HepG2 (cell line): ENCODE results near the gene CCL22.
A peak's percentile ranks its signal among the peaks of the same experiment; 100 is the strongest.

Experiments used
- IRF2 ChIP-seq: IDR thresholded peaks from 2 replicates; pipeline ENCODE4 v1.6.1; 2018; ENCODE audit warnings: missing genetic modification reagents, missing compliant biosample characterization
- KDM3A ChIP-seq: IDR thresholded peaks from 2 replicates; pipeline ENCODE4 v1.6.1; 2018; ENCODE audit warnings: low read depth, missing compliant biosample characterization
- MXD3 ChIP-seq: IDR thresholded peaks from 2 replicates; pipeline ENCODE4 v1.6.1; 2016; ENCODE audit warnings: mild to moderate bottlenecking, missing biosample characterization, missing genetic modification reagents
- PHF20 ChIP-seq: sonication (generic); formaldehyde crosslinking; IDR thresholded peaks from 2 replicates; pipeline ENCODE4 v1.5.0; 2020; ENCODE audit warnings: mild to moderate bottlenecking, missing genetic modification reagents
- POLR2A ChIP-seq, 2 experiments: IDR thresholded peaks; 2 replicates each; pipeline ENCODE4 v1.6.1; 2011; ENCODE audit warnings: low read depth in 2 of 2, low read length in 2 of 2, mild to moderate bottlenecking in 1 of 2, moderate library complexity in 1 of 2; ENCODE audit not compliant: insufficient read depth in 1 of 2
- ZBTB38 ChIP-seq: sonication (generic); formaldehyde crosslinking; IDR thresholded peaks from 2 replicates; pipeline ENCODE4 v1.5.1; 2020; ENCODE audit warnings: mild to moderate bottlenecking, missing genetic modification reagents
- ZNF337 ChIP-seq: sonication (generic); formaldehyde crosslinking; IDR thresholded peaks from 2 replicates; pipeline ENCODE4 v1.5.1; 2020; ENCODE audit warnings: missing genetic modification reagents, low read depth, mild to moderate bottlenecking, borderline replicate concordance
- TF ChIP-seq, protein P1 (sequence below): sonication (generic); formaldehyde crosslinking; IDR thresholded peaks from 2 replicates; pipeline ENCODE4 v1.4.0; 2020; ENCODE audit warnings: missing genetic modification reagents
- TF ChIP-seq, protein P2 (sequence below), 2 experiments: IDR thresholded peaks; 2 replicates each; pipeline ENCODE4 v1.6.1; 2011 to 2012; ENCODE audit warnings: low read length in 2 of 2, borderline replicate concordance in 1 of 2, low read depth in 1 of 2, mild to moderate bottlenecking in 1 of 2, moderate library complexity in 1 of 2

DNA sequence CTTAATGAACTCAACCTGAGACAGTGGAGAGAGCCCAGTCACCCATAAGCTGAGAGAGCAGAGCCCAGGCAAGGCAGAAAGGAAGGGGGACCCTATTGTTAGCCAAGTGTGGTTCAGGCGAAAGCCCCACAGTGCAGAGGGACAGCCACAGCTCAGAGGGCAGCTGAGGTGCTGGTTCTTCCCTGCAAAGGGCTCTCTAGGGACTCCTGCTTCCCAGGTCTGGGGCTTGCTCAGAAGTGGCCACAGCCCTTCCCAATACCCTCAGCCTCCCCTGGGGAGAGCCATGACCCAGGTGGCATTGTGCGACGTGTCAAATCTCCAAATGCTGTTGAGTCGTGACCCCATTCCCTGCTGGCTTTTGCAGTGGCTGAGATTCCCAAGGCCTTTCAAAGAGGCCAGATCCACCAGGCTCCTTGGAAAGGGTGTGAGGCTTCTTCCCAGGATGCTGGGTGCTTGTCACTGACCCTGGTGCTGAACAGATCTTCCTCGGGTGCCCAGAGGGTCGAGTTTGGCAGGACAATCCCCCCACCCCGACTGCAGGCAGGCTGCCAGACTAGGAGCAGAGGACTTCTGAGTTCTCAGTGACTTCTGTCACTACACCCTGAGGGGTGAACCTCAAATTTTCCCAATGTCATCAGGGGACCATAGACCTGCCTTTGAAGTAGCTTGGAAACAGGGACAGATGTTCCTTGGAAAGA is 43.5 kb downstream of the CCL22 start:
- TF ChIP-seq KDM3A (CRISPR knock-in tag) (no peak), ZBTB38 (CRISPR knock-in tag) (no peak), ZNF337 (CRISPR knock-in tag) (no peak), PHF20 (no peak), MXD3 (CRISPR knock-in tag) (no peak), IRF2 (CRISPR knock-in tag) (no peak), POLR2A (IDR thresholded peaks at IDR 0.05; ENCODE audit: insufficient read depth in 1 of 2, low read depth in 2 of 2, low read length in 2 of 2) (no peak)
- TF ChIP-seq, protein P1, sequence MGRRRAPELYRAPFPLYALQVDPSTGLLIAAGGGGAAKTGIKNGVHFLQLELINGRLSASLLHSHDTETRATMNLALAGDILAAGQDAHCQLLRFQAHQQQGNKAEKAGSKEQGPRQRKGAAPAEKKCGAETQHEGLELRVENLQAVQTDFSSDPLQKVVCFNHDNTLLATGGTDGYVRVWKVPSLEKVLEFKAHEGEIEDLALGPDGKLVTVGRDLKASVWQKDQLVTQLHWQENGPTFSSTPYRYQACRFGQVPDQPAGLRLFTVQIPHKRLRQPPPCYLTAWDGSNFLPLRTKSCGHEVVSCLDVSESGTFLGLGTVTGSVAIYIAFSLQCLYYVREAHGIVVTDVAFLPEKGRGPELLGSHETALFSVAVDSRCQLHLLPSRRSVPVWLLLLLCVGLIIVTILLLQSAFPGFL (CRISPR knock-in tag), result no peak
- TF ChIP-seq, protein P2, sequence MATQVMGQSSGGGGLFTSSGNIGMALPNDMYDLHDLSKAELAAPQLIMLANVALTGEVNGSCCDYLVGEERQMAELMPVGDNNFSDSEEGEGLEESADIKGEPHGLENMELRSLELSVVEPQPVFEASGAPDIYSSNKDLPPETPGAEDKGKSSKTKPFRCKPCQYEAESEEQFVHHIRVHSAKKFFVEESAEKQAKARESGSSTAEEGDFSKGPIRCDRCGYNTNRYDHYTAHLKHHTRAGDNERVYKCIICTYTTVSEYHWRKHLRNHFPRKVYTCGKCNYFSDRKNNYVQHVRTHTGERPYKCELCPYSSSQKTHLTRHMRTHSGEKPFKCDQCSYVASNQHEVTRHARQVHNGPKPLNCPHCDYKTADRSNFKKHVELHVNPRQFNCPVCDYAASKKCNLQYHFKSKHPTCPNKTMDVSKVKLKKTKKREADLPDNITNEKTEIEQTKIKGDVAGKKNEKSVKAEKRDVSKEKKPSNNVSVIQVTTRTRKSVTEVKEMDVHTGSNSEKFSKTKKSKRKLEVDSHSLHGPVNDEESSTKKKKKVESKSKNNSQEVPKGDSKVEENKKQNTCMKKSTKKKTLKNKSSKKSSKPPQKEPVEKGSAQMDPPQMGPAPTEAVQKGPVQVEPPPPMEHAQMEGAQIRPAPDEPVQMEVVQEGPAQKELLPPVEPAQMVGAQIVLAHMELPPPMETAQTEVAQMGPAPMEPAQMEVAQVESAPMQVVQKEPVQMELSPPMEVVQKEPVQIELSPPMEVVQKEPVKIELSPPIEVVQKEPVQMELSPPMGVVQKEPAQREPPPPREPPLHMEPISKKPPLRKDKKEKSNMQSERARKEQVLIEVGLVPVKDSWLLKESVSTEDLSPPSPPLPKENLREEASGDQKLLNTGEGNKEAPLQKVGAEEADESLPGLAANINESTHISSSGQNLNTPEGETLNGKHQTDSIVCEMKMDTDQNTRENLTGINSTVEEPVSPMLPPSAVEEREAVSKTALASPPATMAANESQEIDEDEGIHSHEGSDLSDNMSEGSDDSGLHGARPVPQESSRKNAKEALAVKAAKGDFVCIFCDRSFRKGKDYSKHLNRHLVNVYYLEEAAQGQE (IDR thresholded peaks at IDR 0.05; ENCODE audit: borderline replicate concordance in 1 of 2, low read depth in 1 of 2, low read length in 2 of 2), result peak; percentile 12 to 73
